ENCODE results near the gene CENPT.
A peak's percentile ranks its signal among the peaks of the same experiment; 100 is the strongest.

DNA sequence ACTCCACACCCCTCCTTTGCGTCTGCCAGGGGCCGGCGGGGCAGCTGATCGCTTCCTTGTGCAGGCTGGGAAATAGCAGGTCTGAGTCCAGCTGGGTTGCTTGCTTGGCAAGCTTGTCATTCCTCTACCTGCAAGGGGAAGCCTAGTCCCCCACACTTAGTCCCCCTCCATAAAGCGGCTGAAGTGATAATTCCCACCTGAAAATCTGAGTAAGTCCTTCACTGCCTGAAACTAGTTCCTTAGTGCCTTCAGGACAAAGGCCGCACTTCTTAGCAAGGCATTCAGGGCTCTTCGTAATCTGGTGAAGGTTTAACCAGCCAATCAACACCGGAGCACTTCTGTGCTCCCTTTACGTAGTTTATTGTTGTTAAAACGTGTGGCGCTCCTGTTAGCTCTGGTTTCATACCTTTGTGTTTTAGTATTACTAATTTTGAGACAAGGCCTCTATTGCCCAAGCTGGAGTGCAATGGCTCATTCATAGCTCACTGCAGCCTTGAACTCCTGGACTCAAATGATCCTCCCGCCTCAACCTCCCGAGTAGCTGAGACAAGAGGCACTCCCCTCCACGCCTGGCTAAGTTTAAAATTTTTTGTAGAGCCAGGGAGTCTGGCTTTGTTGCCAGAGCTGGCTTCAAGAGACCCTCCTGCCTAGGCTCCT, 46.4 kb upstream of the CENPT start:
- no peak for TF ChIP-seq GABPA (IDR thresholded peaks at IDR 0.05; ENCODE audit: low read depth)
- TF ChIP-seq, protein P1, sequence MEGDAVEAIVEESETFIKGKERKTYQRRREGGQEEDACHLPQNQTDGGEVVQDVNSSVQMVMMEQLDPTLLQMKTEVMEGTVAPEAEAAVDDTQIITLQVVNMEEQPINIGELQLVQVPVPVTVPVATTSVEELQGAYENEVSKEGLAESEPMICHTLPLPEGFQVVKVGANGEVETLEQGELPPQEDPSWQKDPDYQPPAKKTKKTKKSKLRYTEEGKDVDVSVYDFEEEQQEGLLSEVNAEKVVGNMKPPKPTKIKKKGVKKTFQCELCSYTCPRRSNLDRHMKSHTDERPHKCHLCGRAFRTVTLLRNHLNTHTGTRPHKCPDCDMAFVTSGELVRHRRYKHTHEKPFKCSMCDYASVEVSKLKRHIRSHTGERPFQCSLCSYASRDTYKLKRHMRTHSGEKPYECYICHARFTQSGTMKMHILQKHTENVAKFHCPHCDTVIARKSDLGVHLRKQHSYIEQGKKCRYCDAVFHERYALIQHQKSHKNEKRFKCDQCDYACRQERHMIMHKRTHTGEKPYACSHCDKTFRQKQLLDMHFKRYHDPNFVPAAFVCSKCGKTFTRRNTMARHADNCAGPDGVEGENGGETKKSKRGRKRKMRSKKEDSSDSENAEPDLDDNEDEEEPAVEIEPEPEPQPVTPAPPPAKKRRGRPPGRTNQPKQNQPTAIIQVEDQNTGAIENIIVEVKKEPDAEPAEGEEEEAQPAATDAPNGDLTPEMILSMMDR (IDR thresholded peaks at IDR 0.05; ENCODE audit: insufficient read depth, low read length): no peak
- 0 out of 2 replicates have a peak, but pooled peaks have one; percentile 2 for TF ChIP-seq POLR2AphosphoS5 (IDR thresholded peaks at IDR 0.05; ENCODE audit: low read depth)

Measured in HL-60 (cell line).